Neuronal stem cell (in vitro differentiated cells): ENCODE measurements around the gene IQGAP1.

Experiments used
- DNase-seq: peaks from one replicate; pipeline ENCODE4 v3.0.0-alpha.2; 2013; ENCODE audit warnings: low spot score
- H2AFZ ChIP-seq: one replicate; pipeline ENCODE4 v1.6.1; 2013; ENCODE audit warnings: mild to moderate bottlenecking, low read length, inconsistent platforms
- H2AK5ac ChIP-seq: 2 replicates; pipeline ENCODE4 v1.6.1; 2013; ENCODE audit warnings: low read depth, mild to moderate bottlenecking, inconsistent platforms, low read length, moderate library complexity, mixed read lengths
- H2BK120ac ChIP-seq: 2 replicates; pipeline ENCODE4 v1.6.1; 2013; ENCODE audit warnings: low read depth, mild to moderate bottlenecking, inconsistent platforms, low read length, moderate library complexity, mixed read lengths
- H2BK12ac ChIP-seq: one replicate; pipeline ENCODE4 v1.6.1; 2013; ENCODE audit warnings: low read length, inconsistent platforms
- H2BK15ac ChIP-seq: 2 replicates; pipeline ENCODE4 v1.6.1; 2013; ENCODE audit warnings: mild to moderate bottlenecking, low read length, inconsistent platforms, mixed read lengths
- H2BK5ac ChIP-seq: one replicate; pipeline ENCODE4 v1.6.1; 2013; ENCODE audit warnings: inconsistent platforms, mild to moderate bottlenecking, low read length, moderate library complexity
- H3K14ac ChIP-seq: one replicate; pipeline ENCODE4 v1.6.1; 2013; ENCODE audit warnings: low read length, inconsistent platforms
- H3K18ac ChIP-seq: 2 replicates; pipeline ENCODE4 v1.6.1; 2013; ENCODE audit warnings: low read length, inconsistent platforms
- H3K23ac ChIP-seq: 2 replicates; pipeline ENCODE4 v1.6.1; 2013; ENCODE audit warnings: low read depth, mild to moderate bottlenecking, mixed read lengths, low read length, inconsistent platforms; ENCODE audit not compliant: poor library complexity
- H3K27ac ChIP-seq: replicated peaks from 3 replicates; pipeline ENCODE4 v1.5.1; 2013; ENCODE audit warnings: low read length, inconsistent platforms
- H3K27me3 ChIP-seq, 3 experiments: 2 replicates each; pipeline ENCODE4 v1.6.1; 2013; ENCODE audit warnings: low read length in 3 of 3, mild to moderate bottlenecking in 2 of 3, inconsistent platforms in 1 of 3, low read depth in 1 of 3, mixed read lengths in 1 of 3, moderate library complexity in 1 of 3; ENCODE audit not compliant: control insufficient read depth in 3 of 3, insufficient read depth in 3 of 3
- H3K36me3 ChIP-seq, 2 donors: replicated peaks in 1 of 2; 2 replicates each; pipeline ENCODE4 v1.6.1; 2013; ENCODE audit warnings: low read length in 2 of 2; ENCODE audit not compliant: control insufficient read depth in 2 of 2, insufficient read depth in 2 of 2
- H3K4ac ChIP-seq: 2 replicates; pipeline ENCODE4 v1.6.1; 2013; ENCODE audit warnings: inconsistent platforms, mild to moderate bottlenecking, low read length, moderate library complexity
- H3K4me1 ChIP-seq, 2 donors: 1 replicate in 1 of 2; 2 replicates in 1 of 2; pipeline ENCODE4 v1.6.1; 2013; ENCODE audit warnings: low read length in 2 of 2, low read depth in 1 of 2; ENCODE audit not compliant: control insufficient read depth in 2 of 2, insufficient read depth in 1 of 2
- H3K4me2 ChIP-seq: one replicate; pipeline ENCODE4 v1.6.1; 2013; ENCODE audit warnings: mild to moderate bottlenecking, low read length, inconsistent platforms; ENCODE audit not compliant: insufficient read depth, poor library complexity, severe bottlenecking
- H3K4me3 ChIP-seq, 2 donors: 2 replicates each; pipeline ENCODE4 v1.5.1; 2013; ENCODE audit warnings: low read length in 2 of 2, mild to moderate bottlenecking in 2 of 2, inconsistent platforms in 1 of 2, moderate library complexity in 1 of 2
- H3K79me1 ChIP-seq: one replicate; pipeline ENCODE4 v1.6.1; 2013; ENCODE audit warnings: low read depth, mild to moderate bottlenecking, inconsistent platforms, low read length, moderate library complexity
- H3K9ac ChIP-seq: one replicate; pipeline ENCODE4 v1.6.1; 2013; ENCODE audit warnings: mild to moderate bottlenecking, low read depth, low read length, inconsistent platforms; ENCODE audit not compliant: poor library complexity
- H3K9me3 ChIP-seq, 2 donors: replicated peaks in 1 of 2; 2 replicates each; pipeline versions ENCODE3 to v1.6.1; 2013; ENCODE audit warnings: low read length in 2 of 2, mild to moderate bottlenecking in 2 of 2, inconsistent platforms in 1 of 2, low read depth in 1 of 2, mixed read lengths in 1 of 2, moderate library complexity in 1 of 2; ENCODE audit not compliant: control insufficient read depth in 2 of 2, insufficient read depth in 1 of 2
- H4K8ac ChIP-seq: one replicate; pipeline ENCODE4 v1.6.1; 2013; ENCODE audit warnings: low read depth, mild to moderate bottlenecking, inconsistent platforms, low read length, moderate library complexity
- H4K91ac ChIP-seq: one replicate; pipeline ENCODE4 v1.6.1; 2013; ENCODE audit warnings: low read length, low read depth, mild to moderate bottlenecking, inconsistent platforms; ENCODE audit not compliant: poor library complexity
- whole genome bisulfite sequencing, 2 donors: extraction: QIAGEN DNeasy Blood & Tissue Kit; methylation state at CpG; one replicate each; pipeline ENCODE4 v1.1.7; 2013; ENCODE audit warnings: missing lambda C conversion rate in 2 of 2, mixed read lengths in 1 of 2; ENCODE audit not compliant: insufficient read length in 2 of 2, insufficient replicate concordance in 1 of 2; ENCODE audit errors: extremely low coverage in 2 of 2; 5-methylcytosine and 5-hydroxymethylcytosine counted together

Gene IQGAP1

GRCh38 chr15:90496791-90497190 lies 108.7 kb downstream of the IQGAP1 start:
- no peak overlapping the region for H4K8ac ChIP-seq
- H2BK5ac ChIP-seq = no peak overlapping the region
- H3K79me1 ChIP-seq = no peaks in the 10 kb centered on the region
- no peak overlapping the region for H2BK120ac ChIP-seq
- H3K27me3 ChIP-seq = no peaks in the 10 kb centered on the region
- no peak for DNase-seq
- H3K18ac ChIP-seq = no peak overlapping the region
- peak overlapping the region in 1 of 2 donors; percentile 48 for H3K4me3 ChIP-seq
- H3K36me3 ChIP-seq = peaks cover 6 to 92% of the 10 kb centered on the region in 2 donors
- H3K23ac ChIP-seq = no peak overlapping the region
- H3K14ac ChIP-seq = no peak overlapping the region
- no peaks in the 10 kb centered on the region for H3K4me1 ChIP-seq
- H2AFZ ChIP-seq = no peak overlapping the region
- no peak overlapping the region for H2AK5ac ChIP-seq
- no peak overlapping the region for H4K91ac ChIP-seq
- H3K4me2 ChIP-seq = no peak overlapping the region
- no peak overlapping the region for H3K9ac ChIP-seq
- no peak overlapping the region for H2BK15ac ChIP-seq
- H3K4ac ChIP-seq = no peak overlapping the region
- H3K27ac ChIP-seq = no peak overlapping the region
- no CpG with 5 or more reads among the region's 3 CpGs for WGBS, 2 donors
- H2BK12ac ChIP-seq = no peak overlapping the region
- no peaks in the 10 kb centered on the region for H3K9me3 ChIP-seq

GRCh38 chr15:90497376-90497775 lies 109.3 kb downstream of the IQGAP1 start:
- DNase-seq = no peak
- no peak overlapping the region for H2AK5ac ChIP-seq
- no peak overlapping the region for H3K23ac ChIP-seq
- no peaks in the 10 kb centered on the region for H3K4me1 ChIP-seq
- H3K36me3 ChIP-seq = peaks cover 6 to 92% of the 10 kb centered on the region in 2 donors
- WGBS, 2 donors = no CpG with 5 or more reads among the region's 3 CpGs
- no peak overlapping the region for H2AFZ ChIP-seq
- H2BK15ac ChIP-seq = no peak overlapping the region
- H3K4me2 ChIP-seq = no peak overlapping the region
- no peak overlapping the region for H3K4me3 ChIP-seq
- no peak overlapping the region for H2BK120ac ChIP-seq
- H2BK12ac ChIP-seq = no peak overlapping the region
- no peaks in the 10 kb centered on the region for H3K79me1 ChIP-seq
- no peak overlapping the region for H2BK5ac ChIP-seq
- H3K4ac ChIP-seq = no peak overlapping the region
- no peaks in the 10 kb centered on the region for H3K9me3 ChIP-seq
- no peaks in the 10 kb centered on the region for H3K27me3 ChIP-seq
- H4K91ac ChIP-seq = no peak overlapping the region
- no peak overlapping the region for H4K8ac ChIP-seq
- no peak overlapping the region for H3K14ac ChIP-seq
- H3K27ac ChIP-seq = no peak overlapping the region
- no peak overlapping the region for H3K18ac ChIP-seq
- H3K9ac ChIP-seq = no peak overlapping the region

- Histone ChIP-seq H3K9ac (no peak overlapping the region), H3K4ac (no peak overlapping the region), H4K91ac (no peak overlapping the region), H3K27ac (no peak overlapping the region), H2BK120ac (no peak overlapping the region), H3K18ac (no peak overlapping the region), H3K79me1 (no peaks in the 10 kb centered on the region), H3K9me3 (no peaks in the 10 kb centered on the region), H2BK12ac (no peak overlapping the region), H3K4me3 (no peak overlapping the region), H3K36me3 (peaks cover 6 to 90% of the 10 kb centered on the region in 2 donors), H3K14ac (no peak overlapping the region), H3K23ac (no peak overlapping the region), H2AFZ (no peak overlapping the region), H2BK5ac (no peak overlapping the region), H3K4me2 (no peak overlapping the region), H3K27me3 (no peaks in the 10 kb centered on the region), H3K4me1 (no peaks in the 10 kb centered on the region), H4K8ac (no peak overlapping the region), H2BK15ac (no peak overlapping the region), H2AK5ac (no peak overlapping the region)
- DNase-seq = no peak
- WGBS, 2 donors = no CpG with 5 or more reads among the region's 6 CpGs
Observed at GRCh38 chr15:90497912-90498311, 109.9 kb downstream of the IQGAP1 start.

- no peak overlapping the region for H3K18ac ChIP-seq
- no peak overlapping the region for H2AFZ ChIP-seq
- H2BK15ac ChIP-seq = no peak overlapping the region
- H2BK5ac ChIP-seq = no peak overlapping the region
- H3K9ac ChIP-seq = no peak overlapping the region
- no peak overlapping the region for H3K27ac ChIP-seq
- no peak overlapping the region for H2BK12ac ChIP-seq
- no peak for DNase-seq
- no peaks in the 10 kb centered on the region for H3K4me1 ChIP-seq
- H3K4me2 ChIP-seq = no peak overlapping the region
- WGBS, 2 donors = no CpG with 5 or more reads among the region's 2 CpGs
- H3K27me3 ChIP-seq = no peaks in the 10 kb centered on the region
- H2AK5ac ChIP-seq = no peak overlapping the region
- peaks cover 2 to 69% of the 10 kb centered on the region in 2 donors for H3K36me3 ChIP-seq
- H3K4me3 ChIP-seq = no peak overlapping the region
- H2BK120ac ChIP-seq = no peak overlapping the region
- no peak overlapping the region for H3K14ac ChIP-seq
- no peak overlapping the region for H4K8ac ChIP-seq
- no peak overlapping the region for H3K23ac ChIP-seq
- no peak overlapping the region for H4K91ac ChIP-seq
- H3K9me3 ChIP-seq = no peaks in the 10 kb centered on the region
- no peak overlapping the region for H3K4ac ChIP-seq
- H3K79me1 ChIP-seq = no peaks in the 10 kb centered on the region
Observed at GRCh38 chr15:90500171-90500570, 112.1 kb downstream of the IQGAP1 start.
